CD4-positive, alpha-beta T cell treated with Interleukin-6 for 4 hours (primary cell): ENCODE results near the gene HCFC1R1.

ENCODE experiments used
- DNase-seq: peaks from one replicate; pipeline ENCODE4 v3.0.0-alpha.2; 2020; ENCODE audit warnings: mixed read lengths

HCFC1R1 gene

GRCh38 chr16:3030222-3031212 is 6.8 kb upstream of the HCFC1R1 start:
- DNase-seq: no peak

- DNase-seq: peak; percentile 53
Observed at GRCh38 chr16:3029491-3030221, 5.9 kb upstream of the HCFC1R1 start.

GRCh38 chr16:3028716-3029319 is 5.1 kb upstream of the HCFC1R1 start:
- DNase-seq: no peak

- DNase-seq: peak; percentile 94
Observed at GRCh38 chr16:3027983-3028715, 4.4 kb upstream of the HCFC1R1 start.

GRCh38 chr16:3027489-3027795 is 3.7 kb upstream of the HCFC1R1 start:
- no peak for DNase-seq

- no peak for DNase-seq
Observed at GRCh38 chr16:3026609-3027488, 3.1 kb upstream of the HCFC1R1 start.

DNA sequence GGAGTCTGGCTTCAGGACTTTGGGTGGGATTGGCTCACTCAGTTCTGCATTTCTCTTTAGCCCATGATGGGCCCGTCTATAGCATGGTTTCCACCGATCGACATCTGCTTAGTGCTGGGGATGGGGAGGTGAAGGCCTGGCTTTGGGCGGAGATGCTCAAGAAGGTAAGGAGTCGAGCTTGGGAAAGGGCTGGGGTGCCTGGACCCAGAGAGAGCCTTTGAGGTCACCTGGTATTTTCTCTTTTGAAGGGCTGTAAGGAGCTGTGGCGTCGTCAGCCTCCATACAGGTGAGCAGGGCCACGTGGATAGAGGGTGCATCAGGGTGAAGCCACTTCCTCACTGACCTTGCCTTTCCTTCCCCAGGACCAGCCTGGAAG is 2.2 kb upstream of the HCFC1R1 start:
- DNase-seq: no peak

- DNase-seq: no peak
Observed at GRCh38 chr16:3025032-3026002, 1.6 kb upstream of the HCFC1R1 start.

- peak; percentile 41 for DNase-seq
Observed at GRCh38 chr16:3023415-3023668, 400 bp downstream of the HCFC1R1 start.

DNA sequence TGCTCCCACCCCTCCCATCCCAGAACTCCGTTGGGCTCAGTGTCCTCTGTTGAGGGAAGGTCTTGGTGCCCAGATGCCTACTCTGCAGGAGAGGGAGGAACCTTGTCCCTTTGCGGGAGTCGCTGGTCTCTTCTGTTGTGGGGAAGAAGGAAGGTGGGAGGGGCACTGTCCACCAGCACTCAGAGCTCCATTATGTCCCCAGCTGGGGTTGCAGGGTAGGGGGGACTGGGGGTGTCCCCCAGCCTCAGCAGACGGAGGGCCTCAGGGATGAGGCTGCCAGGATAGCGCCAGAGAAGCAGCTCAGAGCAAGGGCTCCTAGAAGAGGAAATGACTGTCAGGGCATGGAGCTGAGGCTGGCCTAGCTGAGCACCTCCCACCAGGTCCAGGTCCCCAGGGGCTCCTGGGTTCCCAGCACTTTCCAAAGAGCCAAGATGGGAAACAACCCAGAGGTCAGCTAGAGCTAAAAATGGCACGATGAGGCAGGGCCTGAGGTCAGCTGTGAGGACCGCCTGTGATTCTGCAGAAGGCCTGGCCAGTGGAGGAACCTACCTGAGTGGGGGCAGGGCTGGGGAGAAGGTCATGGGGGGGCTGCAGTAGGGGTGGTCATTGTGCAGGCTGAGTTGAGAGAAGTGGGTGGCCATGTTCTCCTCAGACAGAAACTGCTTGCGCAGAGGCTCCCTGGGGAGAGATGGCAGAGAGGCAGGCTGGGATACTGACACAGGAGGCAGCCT is 893 bp downstream of the HCFC1R1 start:
- DNase-seq: peak; percentile 44

- peak; percentile 92 for DNase-seq
Observed at GRCh38 chr16:3022208-3022683, 1.5 kb downstream of the HCFC1R1 start.

- peak; percentile 91 for DNase-seq
Observed at GRCh38 chr16:3021449-3022207, 2.1 kb downstream of the HCFC1R1 start.

- DNase-seq: peak; percentile 89
Observed at GRCh38 chr16:3020604-3021448, 2.9 kb downstream of the HCFC1R1 start.

DNA sequence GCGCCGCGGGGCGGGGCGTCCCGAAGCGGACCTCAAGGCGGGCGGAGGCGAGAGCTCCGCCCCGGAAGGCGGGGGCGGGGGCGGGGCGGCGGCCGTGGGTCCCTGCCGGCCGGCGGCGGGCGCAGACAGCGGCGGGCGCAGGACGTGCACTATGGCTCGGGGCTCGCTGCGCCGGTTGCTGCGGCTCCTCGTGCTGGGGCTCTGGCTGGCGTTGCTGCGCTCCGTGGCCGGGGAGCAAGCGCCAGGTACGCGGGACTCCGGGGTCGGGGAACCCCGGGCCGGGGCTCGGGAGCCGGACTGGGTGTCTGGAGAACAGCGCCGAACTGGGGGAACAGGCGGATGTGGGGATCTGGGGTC is 3.5 kb downstream of the HCFC1R1 start, which contains the start of gene TNFRSF12A:
Gene TNFRSF12A (plus strand): TSS at position 122 of the 357 bp plus-strand sequence. CDS start 30 bp downstream, at position 152.
- DNase-seq: peak; percentile 82

- DNase-seq: no peak
Observed at GRCh38 chr16:3019594-3020246, 4.0 kb downstream of the HCFC1R1 start.

DNA sequence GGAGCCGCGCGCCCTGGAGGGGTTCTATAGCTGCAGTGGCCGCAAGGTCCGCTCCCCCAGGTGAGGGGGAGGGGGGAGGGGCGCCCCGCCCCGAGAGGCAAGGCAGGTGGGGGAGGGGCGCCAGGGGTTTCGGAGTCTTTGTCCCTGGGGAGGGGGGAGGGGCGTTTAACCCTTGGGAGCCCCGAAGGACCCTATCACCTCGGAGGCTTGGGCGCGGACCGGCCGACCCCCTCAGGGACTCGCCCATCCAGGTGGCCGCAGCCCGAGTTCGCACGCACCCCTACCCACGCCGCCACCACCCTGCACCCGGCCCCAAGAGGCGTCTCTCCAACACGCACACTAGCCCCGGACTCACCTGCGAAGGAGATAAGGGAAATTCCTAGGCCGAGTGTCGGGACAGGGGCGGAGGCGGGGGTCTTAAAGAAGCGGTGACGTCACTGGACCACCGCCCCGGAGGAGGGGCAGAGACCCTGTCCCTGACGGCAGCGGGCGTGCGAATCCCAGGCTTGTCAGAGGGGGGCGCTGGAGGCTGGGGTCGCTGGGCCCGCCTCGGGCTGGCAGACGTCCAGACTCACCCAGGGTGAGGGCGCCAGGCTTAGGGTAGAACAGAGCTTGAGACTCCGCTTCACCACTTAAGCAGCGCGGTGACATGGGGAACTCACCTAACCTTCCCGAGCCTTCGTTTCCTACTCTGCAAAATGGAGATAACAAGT is 5.8 kb downstream of the HCFC1R1 start, which contains the start of gene CLDN6:
Gene CLDN6 (minus strand): TSS at position 390 of the 713 bp plus-strand sequence. CDS start 2,162 bp downstream, outside the sequence.
- DNase-seq: peak; percentile 57

GRCh38 chr16:3017344-3017743 is 6.4 kb downstream of the HCFC1R1 start:
- DNase-seq: no peak
